HL-60/S4 treated with phorbol 12-myristate 13-acetate at 8.2 ng/mL for 4 days and 3 days (cell line): ENCODE measurements around the gene CCSER1.
"Not testable (repeated sequence)": the region's sequence is repeated elsewhere in the genome, so short reads cannot be mapped to it uniquely, and the experiment has no call there.

ENCODE experiments used
- in situ Hi-C: fragments of 300-500 bp; cut with MboI; formaldehyde crosslinking; loops from 2 replicates; pipeline ENCODE4 v1.15.0; 2022; ENCODE audit warnings: low sequenced_read_pairs

CCSER1 gene

DNA sequence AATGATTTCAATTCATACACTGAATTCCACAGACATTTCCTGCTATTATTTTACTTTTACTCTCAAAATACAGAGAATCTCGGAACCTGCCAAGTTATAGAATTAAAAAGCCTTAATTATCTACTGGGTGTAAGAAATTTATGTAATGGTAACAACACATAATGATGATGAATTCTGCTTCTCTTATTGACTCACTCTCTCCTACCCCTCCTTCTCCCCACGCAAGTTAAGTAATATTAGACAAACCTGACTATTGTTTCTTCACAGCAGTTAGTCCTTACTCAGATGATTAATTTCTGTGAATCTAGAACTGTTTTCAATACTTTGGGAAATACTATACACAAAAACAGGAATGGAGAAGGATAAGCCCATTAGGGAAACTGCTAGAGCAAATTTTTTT is 762.0 kb downstream of the CCSER1 start:
- in situ Hi-C loops = no loop called here

DNA sequence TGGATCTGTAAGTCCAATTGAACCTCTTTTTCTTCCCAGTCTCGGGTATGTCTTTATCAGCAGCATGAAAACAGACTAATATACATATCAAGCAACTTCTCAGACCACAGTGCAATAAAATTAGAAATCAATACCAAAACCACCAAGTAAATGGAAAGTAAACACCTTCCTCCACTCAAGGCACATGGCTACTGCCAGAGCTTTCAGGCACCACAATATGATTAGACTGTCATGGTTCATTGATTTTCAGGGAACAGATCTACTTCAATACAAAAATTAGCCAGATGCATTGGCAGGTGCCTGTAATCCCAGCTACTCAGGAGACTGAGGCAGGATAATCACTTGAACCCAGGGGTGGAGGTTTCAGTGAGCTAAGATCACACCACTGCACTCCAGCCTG is 776.2 kb downstream of the CCSER1 start:
- in situ Hi-C loops = not testable (repeated sequence)

DNA sequence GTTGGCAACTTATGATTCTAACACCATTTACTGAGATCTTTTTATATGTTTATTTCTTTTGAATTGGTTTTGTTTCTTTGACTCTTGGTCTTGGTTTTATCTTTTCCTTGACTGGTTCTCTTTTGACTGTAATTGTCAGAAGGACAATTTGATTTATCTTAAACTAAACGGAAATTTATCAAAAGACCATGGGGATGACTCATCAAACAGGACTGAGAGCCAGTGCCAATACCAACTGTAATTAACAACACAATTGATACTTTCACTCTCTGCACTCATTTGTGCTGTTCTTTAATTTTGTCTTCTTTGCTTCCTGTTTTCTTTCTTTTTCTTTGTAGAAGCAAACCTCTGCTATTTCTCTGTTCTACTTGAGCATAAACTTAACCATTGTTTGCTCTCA is 776.8 kb downstream of the CCSER1 start:
- in situ Hi-C loops = no loop called here

DNA sequence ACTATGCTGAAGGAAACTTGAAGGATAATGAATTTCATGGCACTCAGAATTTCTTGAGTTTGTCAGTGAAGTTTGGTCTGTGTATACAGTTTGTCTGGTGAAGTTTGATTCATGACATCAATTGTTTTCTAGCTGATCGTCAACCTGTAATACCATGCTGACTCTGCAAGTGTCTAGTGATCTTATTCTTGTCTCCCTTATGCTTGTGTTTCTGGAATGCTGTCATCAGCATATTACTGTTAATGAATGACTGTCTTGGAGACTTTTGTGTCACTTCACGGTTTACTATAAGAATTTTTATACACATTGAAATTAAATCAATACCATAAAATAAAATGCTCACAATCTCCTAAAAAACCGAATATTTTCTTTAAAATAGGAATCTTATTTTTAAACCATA is 779.0 kb downstream of the CCSER1 start:
- in situ Hi-C loops = no loop called here

DNA sequence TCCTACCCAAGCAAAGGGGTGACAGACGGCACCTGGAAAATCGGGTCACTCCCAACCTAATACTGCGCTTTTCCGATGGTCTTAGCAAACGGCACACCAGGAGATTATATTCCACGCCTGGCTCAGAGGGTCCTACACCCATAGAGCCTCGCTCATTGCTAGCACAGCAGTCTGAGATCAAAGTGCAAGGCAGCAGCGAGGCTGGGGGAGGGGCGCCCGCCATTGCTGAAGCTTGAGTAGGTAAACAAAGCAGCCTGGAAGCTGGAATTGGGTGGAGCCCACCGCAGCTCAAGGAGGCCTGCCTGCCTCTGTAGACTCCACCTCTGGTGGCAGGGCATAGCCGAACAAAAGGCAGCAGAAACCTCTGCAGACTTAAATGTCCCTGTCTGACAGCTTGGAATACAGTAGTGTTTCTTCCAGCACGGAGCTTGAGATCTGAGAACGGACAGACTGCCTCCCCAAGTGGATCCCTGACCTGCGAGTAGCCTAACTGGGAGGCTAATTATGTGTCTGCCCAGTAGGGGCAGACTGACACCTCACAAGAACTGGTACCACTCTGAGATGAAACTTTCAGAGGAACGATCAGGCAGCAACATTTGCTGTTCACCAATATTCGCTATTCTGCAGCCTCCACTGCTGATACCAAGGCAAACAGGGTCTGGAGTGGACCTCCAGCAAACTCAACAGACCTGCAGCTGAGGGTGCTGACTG is 784.7 kb downstream of the CCSER1 start:
- in situ Hi-C loops = not testable (repeated sequence)

DNA sequence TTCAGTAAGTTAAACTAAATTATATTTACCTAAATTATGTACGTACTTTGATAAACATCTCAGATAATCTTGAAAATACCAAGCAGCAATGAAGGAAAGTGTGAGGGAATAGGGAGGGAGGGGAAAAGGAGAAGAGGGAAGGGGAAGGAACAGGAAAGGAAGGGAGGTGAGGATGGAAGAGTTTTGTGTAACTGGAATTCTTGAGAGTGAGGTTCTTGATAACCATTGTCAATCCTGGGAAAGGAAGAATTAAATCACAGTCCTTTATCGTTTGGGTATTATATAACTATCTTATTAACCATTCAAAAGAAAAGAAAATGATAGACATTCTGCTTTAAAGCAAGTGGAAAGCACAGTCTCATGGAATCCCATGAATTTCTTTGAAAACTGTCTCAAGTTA is 795.0 kb downstream of the CCSER1 start:
- in situ Hi-C loops = no loop called here

DNA sequence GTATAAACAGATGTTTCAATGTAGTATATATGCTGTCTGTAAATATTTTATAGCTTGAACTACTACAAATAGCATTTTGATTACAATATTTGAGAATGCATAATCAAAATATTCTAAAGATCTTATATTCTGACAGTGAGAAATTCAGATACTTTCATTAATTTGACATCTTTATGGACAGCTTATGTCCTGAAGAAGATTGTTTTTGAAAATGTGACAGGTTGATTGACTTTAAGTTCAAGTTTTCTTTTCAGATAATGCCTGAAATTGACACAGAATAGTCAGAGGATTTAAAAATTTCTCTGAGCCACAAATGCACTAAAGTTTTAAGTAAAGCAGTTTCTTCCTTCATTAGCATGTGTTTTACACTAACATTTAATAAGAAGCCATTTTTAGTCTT is 799.8 kb downstream of the CCSER1 start:
- in situ Hi-C loops = no loop called here

DNA sequence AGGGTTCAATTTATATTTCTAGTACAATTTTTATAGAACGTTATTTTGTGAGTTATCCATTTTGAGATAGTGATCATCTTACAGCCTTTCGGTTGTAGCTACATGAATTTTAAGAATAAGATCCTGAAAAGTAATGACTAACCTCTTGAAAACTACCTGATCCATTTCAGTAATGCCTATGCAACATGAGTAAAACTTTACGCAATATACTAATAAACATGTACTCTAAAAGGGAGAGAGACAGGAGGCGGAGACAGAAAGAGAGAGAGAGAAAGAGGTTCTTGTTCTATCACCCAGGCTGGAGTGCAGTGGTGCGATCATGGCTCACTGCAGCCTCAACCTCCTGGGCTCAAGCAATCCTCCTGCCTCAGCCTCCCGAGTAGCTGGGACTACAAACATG is 816.1 kb downstream of the CCSER1 start:
- in situ Hi-C loops = no loop called here

DNA sequence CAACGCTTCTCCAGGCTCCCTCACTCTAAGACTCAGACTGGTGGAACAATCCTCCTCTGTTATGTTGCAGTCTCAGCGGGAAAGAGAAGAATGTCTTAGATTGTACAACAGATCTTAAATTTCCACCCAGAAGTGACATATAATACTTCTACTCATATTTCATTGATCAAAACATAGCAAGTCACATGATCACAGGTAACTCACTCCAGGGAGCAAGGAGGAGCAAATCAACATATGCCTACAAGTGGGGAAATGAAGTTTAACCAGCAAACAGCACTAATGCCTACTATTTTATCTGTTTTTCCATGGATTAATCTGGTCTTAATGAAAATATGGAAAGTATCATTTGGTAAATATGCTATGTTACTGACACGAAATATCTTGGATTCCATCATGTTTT is 819.8 kb downstream of the CCSER1 start:
- in situ Hi-C loops = no loop called here

DNA sequence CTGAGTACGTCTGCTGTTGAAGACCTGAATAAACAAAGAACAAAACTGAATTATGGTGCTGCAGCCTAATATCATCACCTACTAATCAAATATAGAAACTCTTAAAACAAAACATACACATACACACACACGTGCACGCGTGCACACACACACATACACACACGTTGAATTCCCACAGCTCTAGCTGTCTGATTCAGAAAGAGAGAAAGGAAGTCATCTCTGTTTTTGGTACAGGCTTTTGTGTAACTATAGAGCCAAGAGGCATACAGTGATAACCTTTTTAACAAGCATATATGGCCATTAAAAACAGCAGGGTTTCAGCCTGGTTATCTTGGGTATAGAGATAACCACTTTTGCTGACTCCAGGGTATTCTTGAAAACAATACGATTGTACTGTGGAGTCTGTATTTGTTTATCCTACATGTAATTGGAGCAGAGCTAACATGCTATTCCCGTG is 823.2 kb downstream of the CCSER1 start:
- in situ Hi-C loops = no loop called here

DNA sequence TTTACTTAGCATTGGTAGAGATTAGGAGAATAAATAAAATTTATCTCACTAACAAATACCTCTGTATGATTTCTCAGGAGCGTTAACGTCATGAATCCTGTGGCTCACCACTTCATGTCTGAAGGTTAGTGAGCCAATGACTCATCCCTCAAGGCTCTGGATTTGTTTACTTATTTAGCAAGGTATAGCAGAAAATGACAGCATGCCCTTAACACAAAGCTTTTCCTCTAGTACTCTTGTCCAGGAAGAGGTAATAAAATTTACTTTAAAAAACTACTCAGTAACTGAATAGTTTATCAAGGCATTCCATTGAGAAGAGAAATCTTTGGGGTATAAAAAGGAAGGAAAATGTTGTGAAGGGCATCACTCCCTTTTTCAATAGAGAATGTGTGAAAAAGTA is 823.8 kb downstream of the CCSER1 start:
- in situ Hi-C loops = no loop called here

DNA sequence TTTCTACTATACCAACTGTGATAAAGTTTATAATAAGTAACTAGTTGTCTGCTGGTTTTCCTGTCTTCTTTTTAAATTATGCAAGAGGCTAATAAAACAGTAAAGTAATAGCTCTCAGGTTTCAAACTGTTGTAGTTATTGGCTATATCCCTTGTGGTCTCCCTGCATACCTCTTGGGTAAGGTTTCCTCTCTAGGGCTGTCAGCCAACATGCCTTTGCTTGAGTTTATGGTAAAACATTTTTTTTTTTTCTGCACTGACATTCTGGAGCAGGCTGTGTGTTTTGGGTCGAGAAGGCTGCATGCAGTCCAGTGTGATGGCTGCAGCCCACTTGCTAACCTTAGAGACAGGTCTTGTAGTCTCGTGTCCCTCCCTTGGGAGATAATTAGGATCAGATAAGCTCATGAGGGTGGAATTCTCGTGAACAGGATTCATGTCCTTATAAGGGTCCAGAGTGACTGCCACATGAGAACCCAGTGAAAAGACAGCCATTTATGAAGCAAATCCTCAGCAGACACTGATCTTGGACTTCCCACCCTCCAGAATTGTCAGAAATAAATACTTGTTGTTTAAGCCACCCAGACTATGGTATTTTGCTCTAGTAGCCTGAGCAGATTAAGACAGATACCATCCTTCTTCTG is 831.2 kb downstream of the CCSER1 start:
- in situ Hi-C loops = no loop called here

DNA sequence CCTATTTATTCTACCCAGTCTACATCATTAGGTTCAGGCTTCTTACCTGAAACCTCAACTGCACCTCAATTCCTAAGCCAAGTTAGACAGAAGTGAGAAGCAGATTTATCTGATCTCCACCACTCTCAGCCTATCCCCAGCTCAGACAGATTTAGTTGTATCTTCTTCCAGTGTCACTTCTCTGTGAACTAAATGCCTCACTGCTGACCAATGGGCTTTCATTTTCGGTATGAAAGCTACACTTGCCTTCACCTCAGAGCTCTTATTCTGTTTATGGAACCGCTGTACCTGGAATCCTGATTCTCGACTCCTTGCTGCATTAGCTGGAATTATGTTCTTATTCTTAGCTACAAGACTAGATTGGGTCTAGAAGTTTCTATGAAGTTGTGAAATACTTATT is 833.2 kb downstream of the CCSER1 start:
- in situ Hi-C loops = no loop called here

DNA sequence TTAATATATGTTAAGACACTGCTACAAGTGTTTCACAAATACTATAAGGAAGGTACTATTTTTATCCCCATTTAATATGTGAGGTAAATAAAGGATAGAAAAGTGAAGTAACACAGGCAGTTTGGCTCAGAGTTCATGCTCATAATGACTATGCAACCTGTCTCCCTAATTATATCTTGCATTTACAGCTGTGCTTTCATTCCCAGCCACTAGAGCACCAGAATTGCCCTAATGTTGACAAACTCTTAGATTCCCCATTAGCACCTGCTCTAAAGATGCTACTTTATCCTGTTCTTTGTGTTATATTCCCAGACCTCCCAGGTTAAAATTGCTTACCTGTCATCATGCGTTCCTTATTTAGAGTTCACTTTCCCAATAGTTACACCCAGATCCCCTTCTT is 833.6 kb downstream of the CCSER1 start:
- in situ Hi-C loops = no loop called here

DNA sequence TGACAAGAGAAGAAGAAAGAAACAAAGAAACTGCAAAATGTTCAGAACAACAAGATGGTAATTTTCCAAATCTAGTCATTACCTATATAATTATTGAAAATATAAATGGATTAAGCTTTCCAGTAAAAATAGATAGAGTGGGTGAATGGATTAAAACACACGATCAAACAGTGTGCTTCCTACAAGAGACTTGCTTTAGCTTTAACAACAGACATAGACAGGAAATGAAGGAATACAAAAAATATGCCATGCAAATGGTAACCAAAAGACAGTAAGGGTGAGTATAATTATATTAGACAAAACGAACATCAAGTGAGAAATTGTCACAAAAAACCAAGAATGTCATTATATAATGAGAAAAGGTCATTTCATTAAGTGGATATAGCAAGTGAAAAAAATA is 842.8 kb downstream of the CCSER1 start:
- in situ Hi-C loops = no loop called here

DNA sequence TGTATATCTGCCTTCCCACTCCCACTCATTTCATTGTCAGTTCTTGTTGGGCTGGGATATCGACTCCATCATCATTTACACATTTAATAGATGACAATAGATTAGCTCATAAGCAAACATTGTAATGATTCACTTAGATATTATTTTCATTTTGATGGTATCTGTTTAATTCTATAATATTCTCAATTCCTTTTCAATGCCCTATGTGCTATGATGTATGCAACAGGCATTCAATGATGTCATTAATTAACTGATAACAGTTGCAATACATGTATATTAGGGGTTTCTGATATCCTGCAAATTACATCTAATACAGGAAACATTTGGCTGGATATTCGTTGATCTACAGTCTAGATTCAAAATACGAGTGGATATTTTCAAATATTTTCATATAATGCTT is 850.5 kb downstream of the CCSER1 start:
- in situ Hi-C loops = no loop called here

DNA sequence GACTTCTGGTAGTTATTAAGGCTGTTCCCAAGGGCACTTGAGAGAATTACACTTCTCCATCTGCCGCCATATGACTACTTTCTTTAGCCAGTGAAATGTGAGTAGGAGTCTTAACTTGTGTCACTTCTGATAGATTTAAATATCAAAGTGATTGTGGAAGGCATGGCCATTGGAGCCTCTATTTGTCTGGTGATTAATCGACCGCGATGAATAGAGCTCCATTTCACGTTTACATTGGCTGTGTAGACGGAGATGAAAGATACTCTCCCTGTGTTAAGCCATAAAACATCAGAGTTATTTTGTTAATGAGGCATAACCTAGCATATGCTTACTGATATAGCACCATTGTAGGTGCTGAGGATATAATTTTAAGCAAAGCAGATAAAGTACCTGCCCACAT is 852.4 kb downstream of the CCSER1 start:
- in situ Hi-C loops = no loop called here

DNA sequence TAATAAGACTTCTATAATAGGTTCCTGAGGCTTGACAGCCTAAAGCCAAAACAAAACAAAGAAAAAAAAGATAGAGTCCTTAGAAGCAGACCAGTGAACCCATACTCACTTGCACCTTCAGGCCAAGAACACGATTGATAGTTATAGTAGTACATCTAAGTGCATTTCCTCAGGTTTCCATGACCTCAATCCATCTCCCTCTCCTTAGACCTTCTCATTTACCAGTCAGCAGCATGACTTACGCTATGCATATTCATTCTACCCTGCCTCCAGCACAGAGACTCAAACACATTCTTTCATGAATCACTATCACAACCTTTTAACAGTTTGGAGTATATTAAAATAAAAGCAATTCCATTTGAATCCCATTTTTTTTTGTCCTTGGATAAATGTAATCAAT is 855.6 kb downstream of the CCSER1 start:
- in situ Hi-C loops = no loop called here

DNA sequence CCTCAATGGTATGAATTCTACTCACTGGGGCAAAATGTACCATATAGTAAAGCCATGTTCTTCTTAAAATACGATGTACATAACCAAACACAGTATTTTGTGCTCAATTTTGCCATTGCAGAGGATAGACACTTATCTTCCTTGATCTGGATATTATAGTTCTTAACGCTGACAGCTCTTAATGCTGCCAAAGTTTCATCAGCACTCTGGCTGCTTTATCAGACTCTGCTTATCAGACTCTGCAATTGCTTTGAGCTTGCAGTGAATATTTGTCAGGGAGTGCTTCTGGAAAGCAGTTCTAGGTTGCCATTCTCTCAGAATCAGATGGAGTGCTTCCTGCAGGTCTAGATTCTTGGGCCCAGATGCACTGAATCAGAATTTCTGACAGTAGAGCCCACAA is 863.1 kb downstream of the CCSER1 start:
- in situ Hi-C loops = no loop called here

DNA sequence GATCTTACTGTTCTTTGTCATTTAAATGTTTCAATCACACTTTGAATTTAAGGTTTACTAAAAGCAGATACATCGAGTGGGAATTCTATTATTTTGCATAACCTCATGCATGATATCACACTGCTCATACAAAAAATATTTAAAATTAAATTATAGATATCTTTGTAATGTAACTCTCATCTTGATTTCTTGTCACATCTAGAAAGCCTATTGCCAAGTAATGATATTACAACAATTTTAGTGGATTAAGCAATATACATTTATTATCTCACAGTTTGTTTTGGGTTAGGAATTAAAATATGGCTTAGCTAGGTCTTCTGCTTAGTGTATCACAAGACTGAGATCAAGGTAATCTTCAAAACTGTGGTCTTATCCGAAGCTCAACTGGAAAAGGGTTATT is 865.0 kb downstream of the CCSER1 start:
- in situ Hi-C loops = no loop called here

DNA sequence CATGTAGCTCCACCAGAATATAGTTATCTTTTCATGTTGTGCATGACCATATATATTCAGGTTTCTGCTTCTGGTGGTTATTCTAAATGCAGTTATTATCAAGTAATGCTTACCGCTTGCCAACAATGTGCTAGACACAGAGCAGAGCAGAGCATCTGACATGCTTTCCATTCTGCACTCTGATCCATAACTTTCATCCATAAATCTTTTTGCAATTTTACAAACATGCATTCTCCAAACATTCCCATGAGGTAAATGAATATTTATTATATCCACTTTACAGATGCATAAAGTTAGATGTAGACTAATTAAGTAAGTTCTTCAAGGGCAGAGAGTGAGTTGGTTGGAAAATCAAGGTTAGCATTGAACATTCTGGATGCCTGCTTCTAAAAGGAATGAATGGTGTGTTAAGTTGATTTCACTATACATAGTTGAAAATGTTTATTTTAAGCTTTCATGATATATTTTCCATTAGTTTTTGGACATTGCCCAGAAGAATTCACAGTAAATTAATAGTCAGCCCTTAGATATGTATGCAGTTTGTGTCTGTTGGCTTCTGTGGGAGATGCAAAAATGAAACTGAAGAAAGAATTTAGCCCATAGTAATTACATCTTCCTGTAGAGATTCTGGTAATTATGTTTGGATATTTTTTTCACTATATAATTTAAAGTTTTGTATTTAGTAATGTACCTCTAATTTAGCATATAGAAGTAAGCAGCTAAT is 867.8 kb downstream of the CCSER1 start:
- in situ Hi-C loops = no loop called here

DNA sequence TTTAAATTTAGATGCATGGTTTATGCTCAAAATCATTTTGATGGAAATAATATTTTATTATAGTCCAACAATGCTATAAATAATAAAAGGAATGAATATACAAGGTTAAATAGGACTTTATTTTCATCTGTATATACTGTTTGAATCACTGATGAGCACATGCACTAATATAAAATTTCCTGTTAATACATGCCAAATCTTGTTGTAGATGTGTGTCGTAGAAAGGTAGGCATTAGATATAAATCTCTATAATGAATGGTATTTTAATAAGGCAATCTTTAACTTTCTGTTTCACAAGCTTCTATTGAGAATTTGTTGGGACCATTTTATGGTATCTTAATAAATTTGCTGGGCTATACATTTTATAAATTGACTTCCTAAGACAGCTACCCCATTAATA is 868.8 kb downstream of the CCSER1 start:
- in situ Hi-C loops = no loop called here
